ENCODE results near the gene MRPL23. TPM values are rescaled to one million over a fixed set of nuclear protein-coding genes. Genes with fewer than 3 reads are reported as not detected.

The MRPL23 gene
- total and polyA plus RNA-seq, 2 of the 8 experiments (the other 6 are each of a cell fraction or from before 2014, with no cell fraction given), result 86.4 to 244 TPM

DNA sequence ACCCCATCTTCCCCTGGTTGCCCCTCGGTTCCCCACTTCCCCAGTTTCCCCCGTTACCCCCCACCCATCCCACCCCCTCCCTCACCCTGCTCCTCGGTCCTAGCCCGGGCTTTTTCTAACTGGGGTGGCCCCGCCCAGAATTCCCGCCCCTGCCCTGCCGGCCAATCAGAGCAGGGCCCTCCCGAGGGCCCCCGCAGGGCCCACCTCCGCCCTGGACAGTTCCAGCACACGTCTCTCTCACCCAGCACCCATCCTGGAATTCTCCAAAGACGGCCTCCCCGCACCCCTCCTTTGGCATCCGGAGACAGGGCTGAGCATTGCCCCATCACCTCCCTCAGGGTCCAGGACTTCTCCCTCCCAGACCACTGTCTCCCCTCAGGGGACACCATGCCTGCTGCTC is 50.6 kb downstream of the MRPL23 start, which contains the start of gene H19:
H19 (minus strand) TSS at position 88 of the 400 bp plus-strand sequence.
- no peak within 1 kb of the TSS for H2BK120ac ChIP-seq (replicated peaks; ENCODE audit: low read depth, low read length)
- no peak within 1 kb of the TSS for H3K18ac ChIP-seq (ENCODE audit: extremely low read depth, low read length)
- H3K9ac ChIP-seq (replicated peaks in 1 of 4; ENCODE audit: extremely low read depth in 1 of 4, low read depth in 3 of 4, low read length in 3 of 4), result no peak within 1 kb of the TSS
- FAIRE-seq, result no peak
- DNase-seq (ENCODE audit: low read depth in 1 of 2, low spot score in 2 of 2), result no peak
- H3K4me2 ChIP-seq (ENCODE audit: insufficient read depth in 1 of 2, low read depth in 2 of 2, low read length in 2 of 2), result no peak within 1 kb of the TSS
- H3K79me2 ChIP-seq (ENCODE audit: control insufficient read depth in 1 of 2, insufficient read depth in 2 of 2, low read length in 2 of 2), result no peaks in the 10 kb centered on the region
- H3K4me1 ChIP-seq (replicated peaks in 1 of 4; ENCODE audit: control insufficient read depth in 3 of 4, insufficient read depth in 4 of 4, low read length in 3 of 4), result no peaks in the 10 kb centered on the region
- no peak within 1 kb of the TSS for H4K5ac ChIP-seq (ENCODE audit: insufficient read length, low read depth, low read length)
- ChIA-PET CTCF (ENCODE audit: partially characterized antibody) (interaction anchor here (0.8 to 3.8 kb wide), 7 partner anchors 28 to 164 kb away, joined by 3 to 23 read pairs (median 3); no protein-coding TSS in a partner anchor), POLR2A (ENCODE audit: partially characterized antibody) (no interaction called here)
- no peak within 1 kb of the TSS for H2BK5ac ChIP-seq (ENCODE audit: low read depth, low read length)
- H2BK12ac ChIP-seq (ENCODE audit: low read depth, low read length), result no peak within 1 kb of the TSS
- no peaks in the 10 kb centered on the region for H3K9me3 ChIP-seq (ENCODE audit: insufficient read depth in 2 of 2, low read depth in 1 of 2, low read length in 1 of 2)
- H3K27me3 ChIP-seq (replicated peaks in 1 of 4; ENCODE audit: control insufficient read depth in 3 of 4, extremely low read depth in 1 of 4, insufficient read depth in 3 of 4, low read length in 3 of 4), result no peaks in the 10 kb centered on the region
- H2AFZ ChIP-seq (ENCODE audit: low read length), result no peak within 1 kb of the TSS
- H2AK5ac ChIP-seq (ENCODE audit: low read depth, low read length), result no peak within 1 kb of the TSS
- H2BK15ac ChIP-seq (ENCODE audit: low read length), result no peak within 1 kb of the TSS
- H3K14ac ChIP-seq (ENCODE audit: insufficient read length), result no peak within 1 kb of the TSS
- no peaks in the 10 kb centered on the region for H3K79me1 ChIP-seq (ENCODE audit: low read depth, low read length)
- H3K4me3 ChIP-seq (ENCODE audit: extremely low read depth in 1 of 4, insufficient read depth in 2 of 4, low read depth in 3 of 4, low read length in 4 of 4), result no peak within 1 kb of the TSS
- no peak within 1 kb of the TSS for H4K8ac ChIP-seq (ENCODE audit: extremely low read depth, insufficient read depth, low read length)
- no peaks in the 10 kb centered on the region for H4K20me1 ChIP-seq (replicated peaks in 1 of 2; ENCODE audit: control insufficient read depth in 1 of 2, insufficient read depth in 2 of 2, low read length in 2 of 2)
- no peak within 1 kb of the TSS for H3K56ac ChIP-seq (replicated peaks; ENCODE audit: insufficient read length, low read depth, low read length)
- no CpG with 5 or more reads among the region's 14 CpGs for WGBS, 2 experiments (ENCODE audit: extremely low coverage in 1 of 2, insufficient coverage in 1 of 2, insufficient read length in 1 of 2, insufficient replicate concordance in 2 of 2, low coverage in 1 of 2, low lambda C conversion rate in 2 of 2, missing lambda C conversion rate in 1 of 2)
- no peaks in the 10 kb centered on the region for H3K36me3 ChIP-seq (ENCODE audit: control insufficient read depth in 2 of 4, insufficient read depth in 4 of 4, low read length in 3 of 4)
- H3K23ac ChIP-seq (ENCODE audit: insufficient read length), result no peak within 1 kb of the TSS
- no peak within 1 kb of the TSS for H2BK20ac ChIP-seq (ENCODE audit: low read length)
- H3K27ac ChIP-seq (ENCODE audit: low read depth, low read length), result no peak within 1 kb of the TSS
- TF ChIP-seq CHD1 (IDR thresholded peaks at IDR 0.05; ENCODE audit: low read depth, low read length), result no peak
- TF ChIP-seq CEBPB (IDR thresholded peaks at IDR 0.05; ENCODE audit: low read depth, low read length), result no peak
- no peak for TF ChIP-seq ASH2L (IDR thresholded peaks at IDR 0.05; ENCODE audit: low read length)
- no peak within 1 kb of the TSS for H3K4ac ChIP-seq (replicated peaks; ENCODE audit: insufficient read length, low read depth, low read length)
- no peak within 1 kb of the TSS for H4K91ac ChIP-seq (replicated peaks; ENCODE audit: insufficient read length, low read length)
- no peaks in the 10 kb centered on the region for H3K23me2 ChIP-seq (ENCODE audit: low read depth, low read length)

Measured in H1 (cell line).